ENCODE data around the gene TIE1. TPM values are rescaled to one million over a fixed set of nuclear protein-coding genes. Genes with fewer than 3 reads are reported as not detected.

The TIE1 gene
- total and polyA plus RNA-seq, 2 of the 13 experiments (the other 11 are each of a cell fraction or from before 2014, with no cell fraction given): 0.58 to 0.84 TPM

DNA sequence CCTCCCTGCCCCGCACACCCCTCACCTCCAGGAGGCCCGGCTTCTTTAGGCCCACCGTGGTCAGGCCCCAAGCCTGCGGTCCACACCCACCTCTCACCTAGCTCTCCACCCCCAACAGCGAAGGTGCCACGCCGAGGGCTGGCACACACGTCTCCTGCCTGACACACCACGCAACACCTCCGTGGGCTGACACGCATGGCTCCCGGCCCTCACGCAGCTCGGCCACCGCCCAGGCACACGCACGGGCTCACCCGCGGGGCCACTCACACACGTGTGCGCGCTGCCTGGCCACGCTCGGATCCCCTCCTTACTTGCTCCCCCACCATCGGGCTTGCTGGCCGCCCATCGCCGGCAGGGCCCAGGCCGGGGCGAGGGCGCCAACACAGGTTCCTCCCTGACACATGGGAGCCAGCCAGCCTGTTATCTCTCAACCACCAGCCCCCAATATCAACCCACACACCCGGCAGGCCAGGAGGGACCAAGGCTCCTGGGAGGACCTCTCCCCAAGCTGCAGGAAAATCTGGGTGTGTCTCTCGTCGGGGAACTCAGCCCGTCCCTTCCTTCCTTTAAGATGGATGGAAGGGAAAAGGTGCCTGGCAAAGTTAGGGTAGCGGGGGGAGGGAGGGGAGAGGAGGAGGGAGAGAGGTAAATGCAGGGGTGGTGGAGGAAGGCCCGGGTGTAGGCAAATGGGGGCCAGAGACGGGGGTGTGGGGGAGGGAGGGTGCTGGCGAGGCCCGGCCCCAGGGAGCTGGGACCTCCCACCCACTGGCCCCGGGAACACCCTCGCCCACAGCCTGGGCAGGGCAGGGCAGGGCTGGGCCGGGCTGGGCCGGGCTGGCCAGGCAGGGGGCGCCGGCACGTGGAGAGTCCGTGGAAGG lies 66.5 kb downstream of the TIE1 start:
- CTCF ChIA-PET (ENCODE audit: low intra/inter-chr PET ratio, low total read pairs): no interaction called here
- 0 out of 2 replicates have a peak, but pooled peaks have one; percentile 34 for TF ChIP-seq HOXD1 (CRISPR knock-in tag; IDR thresholded peaks at IDR 0.05)
- TF ChIP-seq RBFOX2 (IDR thresholded peaks at IDR 0.05; ENCODE audit: low read depth, low read length): peak; percentile 56; the same call in 1 of the 2 replicates
- peak; percentile 21; the same call in 1 of the 2 replicates for TF ChIP-seq NFE2L1 (CRISPR knock-in tag; IDR thresholded peaks at IDR 0.05; ENCODE audit: borderline replicate concordance)
- TF ChIP-seq, protein P1, sequence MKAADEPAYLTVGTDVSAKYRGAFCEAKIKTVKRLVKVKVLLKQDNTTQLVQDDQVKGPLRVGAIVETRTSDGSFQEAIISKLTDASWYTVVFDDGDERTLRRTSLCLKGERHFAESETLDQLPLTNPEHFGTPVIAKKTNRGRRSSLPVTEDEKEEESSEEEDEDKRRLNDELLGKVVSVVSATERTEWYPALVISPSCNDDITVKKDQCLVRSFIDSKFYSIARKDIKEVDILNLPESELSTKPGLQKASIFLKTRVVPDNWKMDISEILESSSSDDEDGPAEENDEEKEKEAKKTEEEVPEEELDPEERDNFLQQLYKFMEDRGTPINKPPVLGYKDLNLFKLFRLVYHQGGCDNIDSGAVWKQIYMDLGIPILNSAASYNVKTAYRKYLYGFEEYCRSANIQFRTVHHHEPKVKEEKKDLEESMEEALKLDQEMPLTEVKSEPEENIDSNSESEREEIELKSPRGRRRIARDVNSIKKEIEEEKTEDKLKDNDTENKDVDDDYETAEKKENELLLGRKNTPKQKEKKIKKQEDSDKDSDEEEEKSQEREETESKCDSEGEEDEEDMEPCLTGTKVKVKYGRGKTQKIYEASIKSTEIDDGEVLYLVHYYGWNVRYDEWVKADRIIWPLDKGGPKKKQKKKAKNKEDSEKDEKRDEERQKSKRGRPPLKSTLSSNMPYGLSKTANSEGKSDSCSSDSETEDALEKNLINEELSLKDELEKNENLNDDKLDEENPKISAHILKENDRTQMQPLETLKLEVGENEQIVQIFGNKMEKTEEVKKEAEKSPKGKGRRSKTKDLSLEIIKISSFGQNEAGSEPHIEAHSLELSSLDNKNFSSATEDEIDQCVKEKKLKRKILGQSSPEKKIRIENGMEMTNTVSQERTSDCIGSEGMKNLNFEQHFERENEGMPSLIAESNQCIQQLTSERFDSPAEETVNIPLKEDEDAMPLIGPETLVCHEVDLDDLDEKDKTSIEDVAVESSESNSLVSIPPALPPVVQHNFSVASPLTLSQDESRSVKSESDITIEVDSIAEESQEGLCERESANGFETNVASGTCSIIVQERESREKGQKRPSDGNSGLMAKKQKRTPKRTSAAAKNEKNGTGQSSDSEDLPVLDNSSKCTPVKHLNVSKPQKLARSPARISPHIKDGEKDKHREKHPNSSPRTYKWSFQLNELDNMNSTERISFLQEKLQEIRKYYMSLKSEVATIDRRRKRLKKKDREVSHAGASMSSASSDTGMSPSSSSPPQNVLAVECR (CRISPR knock-in tag; IDR thresholded peaks at IDR 0.05; ENCODE audit: borderline replicate concordance): peak; percentile 47
- 0 out of 2 replicates have a peak, but pooled peaks have one; percentile 27 for TF ChIP-seq JUND (CRISPR knock-in tag; IDR thresholded peaks at IDR 0.05)
- TF ChIP-seq JUN (CRISPR knock-in tag; IDR thresholded peaks at IDR 0.05): 0 out of 2 replicates have a peak, but pooled peaks have one; percentile 4
- 0 out of 2 replicates have a peak, but pooled peaks have one; percentile 57 for TF ChIP-seq PHF20 (CRISPR knock-in tag; IDR thresholded peaks at IDR 0.05)
- 0 out of 2 replicates have a peak, but pooled peaks have one; percentile 55 for TF ChIP-seq CENPT (CRISPR knock-in tag; IDR thresholded peaks at IDR 0.05; ENCODE audit: low read depth)
- TF ChIP-seq, protein P2, sequence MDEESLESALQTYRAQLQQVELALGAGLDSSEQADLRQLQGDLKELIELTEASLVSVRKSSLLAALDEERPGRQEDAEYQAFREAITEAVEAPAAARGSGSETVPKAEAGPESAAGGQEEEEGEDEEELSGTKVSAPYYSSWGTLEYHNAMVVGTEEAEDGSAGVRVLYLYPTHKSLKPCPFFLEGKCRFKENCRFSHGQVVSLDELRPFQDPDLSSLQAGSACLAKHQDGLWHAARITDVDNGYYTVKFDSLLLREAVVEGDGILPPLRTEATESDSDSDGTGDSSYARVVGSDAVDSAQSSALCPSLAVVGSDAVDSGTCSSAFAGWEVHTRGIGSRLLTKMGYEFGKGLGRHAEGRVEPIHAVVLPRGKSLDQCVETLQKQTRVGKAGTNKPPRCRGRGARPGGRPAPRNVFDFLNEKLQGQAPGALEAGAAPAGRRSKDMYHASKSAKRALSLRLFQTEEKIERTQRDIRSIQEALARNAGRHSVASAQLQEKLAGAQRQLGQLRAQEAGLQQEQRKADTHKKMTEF (CRISPR knock-in tag; IDR thresholded peaks at IDR 0.05): no peak
- TF ChIP-seq CCDC6 (CRISPR knock-in tag; IDR thresholded peaks at IDR 0.05): 0 out of 2 replicates have a peak, but pooled peaks have one; percentile 29
- TF ChIP-seq MNT (IDR thresholded peaks at IDR 0.05): peak; percentile 34
- peak; percentile 3; the same call in 1 of the 2 replicates for TF ChIP-seq ZNF337 (CRISPR knock-in tag; IDR thresholded peaks at IDR 0.05; ENCODE audit: borderline replicate concordance, low read depth)
- 0 out of 2 replicates have a peak, but pooled peaks have one; percentile 22 for TF ChIP-seq NRL (CRISPR knock-in tag; IDR thresholded peaks at IDR 0.05; ENCODE audit: borderline replicate concordance)
- TF ChIP-seq ZNF296 (CRISPR knock-in tag; conservative IDR thresholded peaks at IDR 0.05): 0 out of 2 replicates have a peak, but pooled peaks have one; percentile 25
- no peak for TF ChIP-seq LCORL (IDR thresholded peaks at IDR 0.05)
- peak; percentile 62; the same call in 1 of the 2 replicates for TF ChIP-seq LCORL (CRISPR knock-in tag; IDR thresholded peaks at IDR 0.05)

More for the DNA sequence above, 66.5 kb downstream of the TIE1 start:
- H3K27me3 ChIP-seq (ENCODE audit: control insufficient read depth in 1 of 2, insufficient read depth in 2 of 2, low read length in 2 of 2): no peaks in the 10 kb centered on the region
- peaks cover 60% of the 10 kb centered on the region for H3K4me1 ChIP-seq (ENCODE audit: insufficient read depth, low read length)
- H2AFZ ChIP-seq (ENCODE audit: low read length): no peak overlapping the region
- DNase-seq (ENCODE audit: low spot score) (no peak), FAIRE-seq (no peak), ATAC-seq (peak; percentile 63)
- no peaks in the 10 kb centered on the region for H4K20me1 ChIP-seq (ENCODE audit: insufficient read depth, low read length)
- peaks cover 13% of the 10 kb centered on the region for H3K79me2 ChIP-seq (ENCODE audit: insufficient read depth, low read length)
- in situ Hi-C loops (cut with HindIII; ENCODE audit: extremely low pct_ligation_motif_present, low pct_unique_long_range_greater_than_20kb) (no loop called here), intact Hi-C loops (cut with micrococcal nuclease; ENCODE audit: unreplicated experiment) (no loop called here)
- peaks cover 6 to 8% of the 10 kb centered on the region in 2 experiments; a peak in 4 of 5 replicates for H3K36me3 ChIP-seq (replicated peaks in 1 of 2; ENCODE audit: control insufficient read depth in 1 of 2, insufficient read depth in 2 of 2, low read length in 2 of 2)
- peak overlapping the region; percentile 82 for H3K27ac ChIP-seq (ENCODE audit: extremely low read length, insufficient read depth, low read length)
- POLR2A ChIA-PET: interaction anchor here (1.2 to 3.8 kb wide), 5 partner anchors 9 to 23 kb away, joined by 3 to 32 read pairs (median 21); partner anchors contain the start of genes CDC20, MED8 and SZT2
- no peaks in the 10 kb centered on the region for H3K9me3 ChIP-seq (ENCODE audit: low read length)
- 0% methylated on average over 13 of the region's 48 CpGs for WGBS (ENCODE audit: low lambda C conversion rate)
- peak overlapping the region; percentile 92 for H3K4me2 ChIP-seq (ENCODE audit: low read depth, low read length)
- peak overlapping the region; percentile 76 for H3K9ac ChIP-seq (ENCODE audit: insufficient read depth, low read depth, low read length)
- TSS peak; percentile 58 for BruUV-seq (replicated peaks)
- peak overlapping the region; percentile 74 to 88 (median 79) for H3K4me3 ChIP-seq (replicated peaks in 1 of 3; ENCODE audit: insufficient read depth in 1 of 3, low read depth in 2 of 3, low read length in 3 of 3)

All from HepG2 (cell line).